Activated naive CD4-positive, alpha-beta T cell treated with anti-CD3 and anti-CD28 coated beads for 36 hours (primary cell): Measurements from ENCODE around the gene TAS2R14. TPM values are rescaled to one million over a fixed set of nuclear protein-coding genes. Genes with fewer than 3 reads are reported as not detected.

ENCODE experiments used
- CTCF ChIA-PET: fragments of 350-600 bp; sonication (Branson Sonifier 250); formaldehyde crosslinking; loops from one replicate; lab custom pipeline; 2021; ENCODE audit warnings: antibody characterized with exemption; lab: Charles Lee
- DNase-seq: peaks from one replicate; pipeline ENCODE4 v3.0.0-alpha.2; 2020
- H3K27ac Mint-ChIP-seq: one replicate; pipeline ENCODE4 v1.8.0; 2021; ENCODE audit warnings: mild to moderate bottlenecking, mixed read lengths
- H3K27me3 Mint-ChIP-seq: one replicate; pipeline ENCODE4 v1.8.0; 2021; ENCODE audit warnings: low read depth, mixed read lengths
- H3K36me3 Mint-ChIP-seq: one replicate; pipeline ENCODE4 v1.8.0; 2021; ENCODE audit warnings: low read depth, mixed read lengths
- H3K4me1 Mint-ChIP-seq: one replicate; pipeline ENCODE4 v1.8.0; 2021; ENCODE audit warnings: low read depth, mixed read lengths
- H3K4me3 Mint-ChIP-seq: one replicate; pipeline ENCODE4 v1.8.0; 2021; ENCODE audit warnings: mild to moderate bottlenecking, moderate library complexity, mixed read lengths
- H3K9me3 Mint-ChIP-seq: one replicate; pipeline ENCODE4 v1.8.0; 2021; ENCODE audit warnings: mixed read lengths
- intact Hi-C: fragments of 100-400 bp; cut with micrococcal nuclease; formaldehyde crosslinking; loops from one replicate; pipeline ENCODE4 v1.15.1; 2023
- total RNA-seq, 2 experiments: library from RNA; stranded (reverse); gene quantifications; one replicate each; pipeline ENCODE4 v1.2.3, GENCODE V29; 2021

Gene TAS2R14
- total RNA-seq, 2 experiments from 2014 or later = 0.36 to 0.49 TPM

- intact Hi-C loops = no loop called here
- H3K27ac Mint-ChIP-seq = no peak overlapping the region
- H3K4me1 Mint-ChIP-seq = no peaks in the 10 kb centered on the region
- no peak for DNase-seq
- H3K27me3 Mint-ChIP-seq = no peaks in the 10 kb centered on the region
- peaks cover 31% of the 10 kb centered on the region for H3K9me3 Mint-ChIP-seq
- peaks cover 28% of the 10 kb centered on the region for H3K36me3 Mint-ChIP-seq
- CTCF ChIA-PET = no interaction called here
- no peak overlapping the region for H3K4me3 Mint-ChIP-seq
Measured at GRCh38 chr12:10900972-10901371, 38.1 kb downstream of the TAS2R14 start.

- no peaks in the 10 kb centered on the region for H3K4me1 Mint-ChIP-seq
- no peak for DNase-seq
- H3K27me3 Mint-ChIP-seq = no peaks in the 10 kb centered on the region
- peaks cover 25% of the 10 kb centered on the region for H3K36me3 Mint-ChIP-seq
- peaks cover 28% of the 10 kb centered on the region for H3K9me3 Mint-ChIP-seq
- intact Hi-C loops = no loop called here
- CTCF ChIA-PET = no interaction called here
- no peak overlapping the region for H3K27ac Mint-ChIP-seq
- no peak overlapping the region for H3K4me3 Mint-ChIP-seq
Measured at GRCh38 chr12:10900530-10900929, 38.5 kb downstream of the TAS2R14 start.

- intact Hi-C loops = no loop called here
Measured at GRCh38 chr12:10896854-10897253, 42.2 kb downstream of the TAS2R14 start.

GRCh38 chr12:10891937-10892336 lies 47.1 kb downstream of the TAS2R14 start:
- Mint-ChIP-seq H3K4me1 (no peaks in the 10 kb centered on the region), H3K36me3 (peaks cover 8% of the 10 kb centered on the region), H3K27me3 (no peaks in the 10 kb centered on the region), H3K9me3 (no peaks in the 10 kb centered on the region), H3K4me3 (no peak overlapping the region), H3K27ac (no peak overlapping the region)
- CTCF ChIA-PET = no interaction called here
- no peak for DNase-seq
- intact Hi-C loops = no loop called here

More at GRCh38 chr12:10896854-10897253, 42.2 kb downstream of the TAS2R14 start:
- Mint-ChIP-seq H3K27me3 (no peaks in the 10 kb centered on the region), H3K9me3 (peaks cover 2% of the 10 kb centered on the region), H3K4me1 (no peaks in the 10 kb centered on the region), H3K4me3 (no peak overlapping the region), H3K36me3 (peaks cover 10% of the 10 kb centered on the region), H3K27ac (no peak overlapping the region)
- CTCF ChIA-PET = interaction anchor here (0.7 kb wide), 2 partner anchors 8 to 15 kb away, joined by 3 read pairs; no protein-coding TSS in a partner anchor
- DNase-seq = no peak

- no peak for DNase-seq
- Mint-ChIP-seq H3K36me3 (peaks cover 5% of the 10 kb centered on the region), H3K9me3 (no peaks in the 10 kb centered on the region), H3K4me3 (no peak overlapping the region), H3K4me1 (no peaks in the 10 kb centered on the region), H3K27ac (no peak overlapping the region), H3K27me3 (no peaks in the 10 kb centered on the region)
- CTCF ChIA-PET = no interaction called here
- intact Hi-C loops = no loop called here
Measured at GRCh38 chr12:10889226-10889625, 49.8 kb downstream of the TAS2R14 start.

Other genes with a start within 250 kb of the TAS2R14 start
- 100 to 1,000 TPM; 192 to 219 TPM for gene YBX3, start 215.9 kb downstream of the TAS2R14 start, total RNA-seq
- gene TAS2R7, start 136.6 kb downstream of the TAS2R14 start, total RNA-seq = not detected
- gene TAS2R8, start 132.0 kb downstream of the TAS2R14 start, total RNA-seq = not detected
- gene TAS2R9, start 129.1 kb downstream of the TAS2R14 start, total RNA-seq = not detected
- not detected for gene TAS2R10, start 112.9 kb downstream of the TAS2R14 start, total RNA-seq
- not detected for gene PRR4, start 89.8 kb downstream of the TAS2R14 start, total RNA-seq
- gene PRH1, start 55.0 kb downstream of the TAS2R14 start, total RNA-seq = 1 to 10 TPM; 4.8 to 7.4 TPM
- under 1 TPM in 1 of 2 experiments, not detected in 1; 0.17 TPM for gene TAS2R13, start 29.7 kb downstream of the TAS2R14 start, total RNA-seq
- gene PRH2, start 10.0 kb downstream of the TAS2R14 start, total RNA-seq = not detected
- gene TAS2R50, start 47.6 kb upstream of the TAS2R14 start, total RNA-seq = under 1 TPM in 1 of 2 experiments, not detected in 1; 0.36 TPM
- gene TAS2R20, start 59.0 kb upstream of the TAS2R14 start, total RNA-seq = under 1 TPM; 0.54 to 0.60 TPM
- under 1 TPM; 0.77 to 0.98 TPM for gene TAS2R19, start 83.4 kb upstream of the TAS2R14 start, total RNA-seq
- 1 to 10 TPM; 1.1 to 1.4 TPM for gene TAS2R31, start 92.1 kb upstream of the TAS2R14 start, total RNA-seq
- under 1 TPM; 0.27 to 0.31 TPM for gene TAS2R46, start 123.0 kb upstream of the TAS2R14 start, total RNA-seq
- gene TAS2R43, start 153.1 kb upstream of the TAS2R14 start, total RNA-seq = under 1 TPM in 1 of 2 experiments, not detected in 1; 0.26 TPM
- gene TAS2R30, start 195.4 kb upstream of the TAS2R14 start, total RNA-seq = 1 to 10 TPM; 1.5 to 1.6 TPM
- gene SMIM10L1, start 231.9 kb upstream of the TAS2R14 start, total RNA-seq = 1 to 10 TPM; 5.0 to 5.6 TPM
- not detected for gene TAS2R42, start 247.7 kb upstream of the TAS2R14 start, total RNA-seq